CD4-positive, alpha-beta T cell treated with Interleukin-17A for 4 hours (primary cell): Measurements from ENCODE around the gene RUVBL2.

Experiments
- DNase-seq: peaks from one replicate; pipeline ENCODE4 v3.0.0-alpha.2; 2020; ENCODE audit warnings: mixed read lengths

The RUVBL2 gene

DNA sequence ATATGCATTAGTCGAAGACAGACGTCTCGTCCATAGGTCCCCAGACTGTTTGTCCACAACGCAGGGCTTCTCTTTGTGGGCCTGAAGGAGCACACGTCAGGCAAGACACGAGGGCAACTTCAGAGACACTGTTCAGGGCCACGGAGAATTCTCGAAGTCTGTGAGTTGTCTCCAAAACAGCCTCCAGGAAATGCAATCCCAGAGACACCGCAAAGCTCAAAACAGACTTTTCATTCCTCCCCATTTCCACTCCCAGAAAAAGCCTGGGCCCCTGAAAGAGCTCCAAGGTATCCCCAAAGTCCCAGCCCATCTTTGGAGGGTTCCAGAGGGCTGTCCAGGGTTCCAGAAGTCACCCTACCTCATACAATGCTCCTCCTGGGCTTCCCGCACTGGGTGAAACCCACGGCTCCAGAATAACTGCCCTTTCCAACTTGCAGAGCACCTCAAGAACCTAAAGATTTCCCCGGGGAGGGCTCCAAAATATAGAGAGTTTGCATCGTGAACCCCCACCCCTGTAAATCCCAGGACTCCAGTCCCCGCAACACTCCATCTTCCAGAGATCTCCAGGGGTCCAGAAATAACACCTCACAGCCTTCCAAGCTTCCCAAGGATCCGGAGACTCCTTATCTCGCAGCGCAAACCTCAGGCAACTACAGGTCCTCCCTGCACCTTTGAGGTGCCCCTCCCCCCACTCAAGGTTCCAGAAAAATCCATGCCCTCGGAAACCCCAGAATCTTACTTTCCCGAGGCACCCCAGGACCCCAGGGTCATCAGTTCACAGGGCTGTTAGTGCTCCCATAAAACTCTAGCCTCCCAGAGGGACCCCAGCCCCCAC, 29.3 kb upstream of the RUVBL2 start:
- no peak for DNase-seq

DNA sequence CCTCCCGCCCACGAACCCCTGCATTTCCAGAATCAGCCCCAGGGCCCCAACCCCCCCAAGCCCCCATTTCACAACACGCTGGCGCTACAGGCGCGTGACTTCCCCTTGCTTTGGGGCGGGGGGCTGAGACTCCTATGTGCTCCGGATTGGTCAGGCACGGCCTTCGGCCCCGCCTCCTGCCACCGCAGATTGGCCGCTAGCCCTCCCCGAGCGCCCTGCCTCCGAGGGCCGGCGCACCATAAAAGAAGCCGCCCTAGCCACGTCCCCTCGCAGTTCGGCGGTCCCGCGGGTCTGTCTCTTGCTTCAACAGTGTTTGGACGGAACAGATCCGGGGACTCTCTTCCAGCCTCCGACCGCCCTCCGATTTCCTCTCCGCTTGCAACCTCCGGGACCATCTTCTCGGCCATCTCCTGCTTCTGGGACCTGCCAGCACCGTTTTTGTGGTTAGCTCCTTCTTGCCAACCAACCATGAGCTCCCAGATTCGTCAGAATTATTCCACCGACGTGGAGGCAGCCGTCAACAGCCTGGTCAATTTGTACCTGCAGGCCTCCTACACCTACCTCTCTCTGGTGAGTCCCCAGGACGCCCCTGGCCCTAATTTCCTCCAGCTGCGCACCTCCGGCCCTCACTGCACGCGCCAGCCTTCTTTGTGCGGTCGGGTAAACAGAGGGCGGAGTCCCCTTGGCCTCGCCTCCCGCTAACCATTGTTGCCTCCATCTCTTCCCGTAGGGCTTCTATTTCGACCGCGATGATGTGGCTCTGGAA, 28.5 kb upstream of the RUVBL2 start, which contains the start of gene FTL:
Gene FTL, plus strand, starts transcription at position 270 of the 766 bp plus-strand sequence. Its CDS starts 199 bp downstream, at position 469.
- DNase-seq = peak; percentile 94

DNA sequence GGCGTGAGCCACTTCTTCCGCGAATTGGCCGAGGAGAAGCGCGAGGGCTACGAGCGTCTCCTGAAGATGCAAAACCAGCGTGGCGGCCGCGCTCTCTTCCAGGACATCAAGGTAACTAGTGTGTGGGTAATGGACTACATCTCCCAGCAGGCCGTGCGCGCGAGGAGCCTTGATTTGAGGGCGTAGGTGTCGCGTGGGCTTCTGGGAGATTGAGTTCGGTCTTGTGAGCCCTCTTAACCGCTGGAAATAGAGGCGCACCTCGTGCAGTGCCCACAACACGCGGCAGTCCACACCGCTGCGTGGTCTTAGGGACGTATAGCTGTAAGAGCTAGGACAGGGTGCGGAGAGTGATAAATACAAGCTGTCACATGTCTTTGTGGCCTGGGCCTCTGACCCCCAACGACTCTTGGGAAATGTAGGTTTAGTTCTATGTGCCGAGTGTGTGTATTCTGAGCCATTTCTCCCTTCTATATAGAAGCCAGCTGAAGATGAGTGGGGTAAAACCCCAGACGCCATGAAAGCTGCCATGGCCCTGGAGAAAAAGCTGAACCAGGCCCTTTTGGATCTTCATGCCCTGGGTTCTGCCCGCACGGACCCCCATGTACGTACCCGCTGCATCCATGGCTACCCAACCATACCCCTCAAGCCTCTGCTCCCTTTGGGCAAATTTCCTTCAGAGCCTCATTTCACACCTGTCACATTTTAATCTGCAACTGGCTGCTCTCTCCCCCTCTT, 27.7 kb upstream of the RUVBL2 start:
- peak; percentile 90 for DNase-seq

DNA sequence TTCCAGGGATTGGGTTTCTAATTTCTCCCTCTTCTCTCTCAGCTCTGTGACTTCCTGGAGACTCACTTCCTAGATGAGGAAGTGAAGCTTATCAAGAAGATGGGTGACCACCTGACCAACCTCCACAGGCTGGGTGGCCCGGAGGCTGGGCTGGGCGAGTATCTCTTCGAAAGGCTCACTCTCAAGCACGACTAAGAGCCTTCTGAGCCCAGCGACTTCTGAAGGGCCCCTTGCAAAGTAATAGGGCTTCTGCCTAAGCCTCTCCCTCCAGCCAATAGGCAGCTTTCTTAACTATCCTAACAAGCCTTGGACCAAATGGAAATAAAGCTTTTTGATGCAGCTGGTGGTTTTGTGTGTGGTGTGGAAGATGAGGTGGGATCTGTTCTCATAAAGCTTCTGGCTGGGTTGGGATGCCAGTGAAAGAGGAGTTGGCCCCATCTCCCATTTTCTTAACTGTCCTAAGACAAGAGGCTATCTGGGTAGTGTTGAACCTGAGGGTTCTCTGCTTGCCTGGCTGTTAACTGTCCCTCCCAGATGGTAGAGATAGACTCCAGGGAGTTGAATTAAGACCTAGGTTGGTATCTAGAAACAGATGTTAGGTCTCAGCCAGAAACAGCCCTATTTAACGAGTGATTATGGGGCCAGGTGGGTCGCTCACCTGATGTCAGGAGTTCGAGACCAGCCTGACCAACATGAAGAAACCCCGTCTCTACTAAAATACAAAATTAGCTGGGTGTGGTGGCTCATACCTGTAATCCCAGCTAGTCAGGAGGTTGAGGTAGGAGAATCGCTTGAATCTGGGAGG, 26.9 kb upstream of the RUVBL2 start:
- DNase-seq = no peak

DNA sequence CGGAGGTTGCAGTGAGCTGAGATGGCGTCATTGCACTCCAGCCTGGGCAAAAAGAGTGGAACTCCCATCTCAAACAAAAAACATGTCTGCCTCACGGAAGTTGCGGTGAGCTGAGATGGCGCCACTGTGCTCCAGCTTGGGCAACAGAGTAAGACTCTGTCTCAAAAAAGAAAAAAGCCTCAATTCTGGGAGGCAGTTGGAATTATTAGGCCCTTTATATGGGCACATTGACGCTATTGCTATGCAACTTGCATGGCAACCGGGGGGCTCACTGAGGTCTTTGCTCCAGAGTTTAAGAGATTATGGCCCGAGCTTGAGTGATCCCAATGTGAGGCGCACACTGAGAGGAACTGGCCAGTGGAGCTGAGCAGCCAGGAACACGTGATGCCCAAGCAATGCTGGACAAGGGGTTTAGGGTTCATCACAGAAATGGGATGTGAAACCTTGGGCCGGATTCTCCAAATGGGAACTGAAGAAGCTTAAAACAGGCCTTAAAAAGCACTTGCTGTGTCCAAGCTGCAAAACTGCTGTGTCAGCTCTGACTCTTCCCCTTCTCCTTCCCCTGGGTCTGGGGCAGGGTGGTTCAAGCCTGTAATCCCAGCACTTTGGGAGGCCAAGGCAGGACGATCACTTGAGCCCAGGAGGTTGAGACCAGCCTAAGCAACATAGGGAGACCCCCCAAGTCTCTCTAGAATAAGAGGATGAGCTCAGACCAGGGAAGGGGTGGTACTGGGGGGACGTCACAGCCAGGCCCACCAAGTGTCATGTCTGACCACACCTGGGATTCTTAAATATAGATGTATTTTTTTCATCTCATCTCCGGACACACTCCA, 26.1 kb upstream of the RUVBL2 start:
- no peak for DNase-seq

DNA sequence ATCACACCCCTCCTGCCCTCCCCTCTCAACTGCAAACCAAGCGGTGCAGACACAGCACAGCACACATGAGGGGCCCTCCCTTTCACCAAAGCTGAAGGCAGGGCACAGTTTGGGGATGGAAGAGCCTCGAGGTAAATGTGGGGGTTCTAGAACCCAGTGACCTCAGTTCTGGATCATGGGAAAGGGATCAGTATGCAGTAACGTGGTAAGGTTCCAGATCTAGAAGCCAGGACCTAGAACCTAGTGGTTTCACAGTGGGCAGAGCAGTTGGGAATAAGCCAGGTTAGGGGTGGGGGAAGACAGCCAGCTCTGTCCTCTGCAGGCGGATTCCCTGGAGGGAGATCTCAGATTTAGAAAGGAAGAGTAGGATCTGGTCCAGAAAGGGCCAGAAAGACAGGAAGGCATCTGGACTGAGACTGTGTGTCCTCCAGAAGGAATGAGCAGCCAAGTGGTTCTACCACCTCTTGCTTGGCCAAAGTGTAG, 25.5 kb upstream of the RUVBL2 start:
- no peak for DNase-seq

DNA sequence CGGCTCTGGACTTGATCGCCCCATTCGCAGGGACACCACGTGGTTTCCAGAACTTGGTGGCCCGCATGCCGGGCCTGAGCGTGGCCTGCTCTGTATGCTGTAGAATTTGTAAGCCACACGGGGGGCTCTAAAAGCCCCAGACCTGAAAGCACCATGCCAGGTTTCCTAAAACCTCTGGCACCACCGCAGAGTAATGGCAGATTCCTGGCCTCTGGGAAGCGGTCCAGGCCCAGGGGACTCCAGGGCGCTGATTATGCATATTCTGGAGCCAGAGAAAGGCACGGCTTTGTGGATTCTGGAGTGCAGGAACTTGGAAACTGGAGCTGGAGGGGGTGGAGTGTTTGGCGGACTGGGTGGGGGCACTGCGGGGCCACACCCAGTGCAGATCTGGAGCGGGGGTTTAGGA, 24.9 kb upstream of the RUVBL2 start:
- no peak for DNase-seq

DNA sequence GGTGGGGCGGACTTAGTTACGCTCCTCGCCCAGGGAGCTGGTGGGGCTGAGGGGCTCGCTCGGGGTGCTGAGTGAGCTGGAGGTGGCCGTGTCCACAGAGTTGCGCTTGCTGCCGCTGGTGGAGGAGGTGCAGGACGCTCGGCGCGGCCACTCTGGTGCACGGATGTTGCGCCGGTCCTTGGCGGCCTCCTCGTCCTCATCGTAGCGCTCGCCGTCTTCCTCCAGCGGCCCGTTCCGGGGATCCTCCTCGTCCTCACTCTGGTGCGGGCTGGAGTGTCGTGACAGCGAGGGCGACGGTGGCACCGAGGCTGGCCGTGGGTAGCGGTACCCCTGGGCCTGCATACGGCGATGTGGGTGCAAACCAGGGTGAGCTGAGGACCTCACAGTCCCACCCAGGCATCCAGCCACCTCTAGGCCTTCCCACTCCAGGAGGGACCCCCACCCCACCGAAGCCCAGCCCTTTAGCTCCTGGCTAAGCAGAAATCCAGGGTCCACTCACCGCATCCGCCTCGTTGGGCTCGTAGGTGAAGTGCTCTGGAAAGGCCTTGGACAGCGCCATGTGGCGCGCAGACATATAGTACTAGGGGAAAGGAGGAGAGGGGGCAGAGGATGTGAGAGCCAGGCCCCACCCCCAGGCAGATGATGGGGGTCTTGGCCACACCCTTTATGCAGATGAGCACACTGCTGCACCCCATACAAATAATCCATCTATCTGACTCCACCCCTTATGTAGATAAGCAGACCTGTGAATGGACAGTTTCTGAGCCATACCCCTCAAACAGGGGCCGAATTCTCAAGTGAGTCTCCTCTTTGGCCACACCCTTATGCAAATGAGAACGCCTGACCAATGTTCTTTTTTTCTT, 24.2 kb upstream of the RUVBL2 start:
- no peak for DNase-seq

DNA sequence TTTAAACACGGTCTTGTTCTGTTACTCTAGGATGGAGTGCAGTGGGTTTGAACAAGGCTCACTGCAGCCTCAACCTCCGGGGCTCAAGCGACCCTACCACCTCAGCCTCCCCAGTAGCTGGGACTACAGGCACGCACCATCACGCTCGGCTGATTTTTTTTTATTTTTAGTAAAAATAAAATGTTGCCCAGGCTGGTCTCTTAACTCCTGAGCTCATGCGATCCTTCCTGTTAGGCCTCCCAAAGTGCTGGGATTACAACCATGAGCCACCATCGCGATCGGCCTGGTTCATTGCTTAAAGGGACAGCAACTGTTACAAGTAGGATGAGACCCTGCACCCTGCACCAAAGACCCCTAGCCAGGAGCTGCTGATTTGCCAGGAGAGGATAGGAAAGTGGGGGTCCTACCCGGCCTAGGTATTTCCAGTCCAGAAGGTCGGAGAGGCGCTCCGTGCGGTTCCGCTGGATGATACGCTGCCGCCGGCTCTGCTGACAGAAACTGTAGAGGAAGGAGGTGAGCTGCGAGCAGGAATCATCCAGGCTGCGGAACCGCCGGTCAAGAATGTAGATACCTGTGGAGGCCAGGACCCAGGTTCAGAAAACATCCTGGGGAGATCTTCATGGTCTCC, 23.4 kb upstream of the RUVBL2 start:
- no peak for DNase-seq

DNA sequence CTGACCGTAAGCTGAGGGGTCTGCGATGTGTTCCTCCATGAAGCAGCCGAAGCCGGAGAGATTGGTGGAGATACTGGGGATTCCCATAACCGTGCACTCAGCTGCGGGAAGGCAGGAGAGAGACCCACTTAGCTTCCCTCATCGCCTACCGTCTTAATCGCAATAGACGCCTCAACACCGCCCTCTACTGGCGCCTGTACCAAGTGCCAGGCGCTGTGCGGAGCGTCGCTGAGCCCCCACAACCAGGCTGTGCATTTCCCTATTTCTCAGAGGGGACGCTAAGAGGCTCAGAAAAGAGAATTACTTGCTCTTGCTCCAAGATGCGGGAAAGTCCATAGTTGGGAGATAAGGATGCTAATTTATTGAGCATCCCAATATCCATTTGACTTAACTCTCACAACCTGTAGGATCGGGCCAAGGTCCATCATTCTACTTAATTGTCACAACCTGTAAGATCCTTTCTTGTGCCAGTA, 22.7 kb upstream of the RUVBL2 start:
- DNase-seq = peak; percentile 91

DNA sequence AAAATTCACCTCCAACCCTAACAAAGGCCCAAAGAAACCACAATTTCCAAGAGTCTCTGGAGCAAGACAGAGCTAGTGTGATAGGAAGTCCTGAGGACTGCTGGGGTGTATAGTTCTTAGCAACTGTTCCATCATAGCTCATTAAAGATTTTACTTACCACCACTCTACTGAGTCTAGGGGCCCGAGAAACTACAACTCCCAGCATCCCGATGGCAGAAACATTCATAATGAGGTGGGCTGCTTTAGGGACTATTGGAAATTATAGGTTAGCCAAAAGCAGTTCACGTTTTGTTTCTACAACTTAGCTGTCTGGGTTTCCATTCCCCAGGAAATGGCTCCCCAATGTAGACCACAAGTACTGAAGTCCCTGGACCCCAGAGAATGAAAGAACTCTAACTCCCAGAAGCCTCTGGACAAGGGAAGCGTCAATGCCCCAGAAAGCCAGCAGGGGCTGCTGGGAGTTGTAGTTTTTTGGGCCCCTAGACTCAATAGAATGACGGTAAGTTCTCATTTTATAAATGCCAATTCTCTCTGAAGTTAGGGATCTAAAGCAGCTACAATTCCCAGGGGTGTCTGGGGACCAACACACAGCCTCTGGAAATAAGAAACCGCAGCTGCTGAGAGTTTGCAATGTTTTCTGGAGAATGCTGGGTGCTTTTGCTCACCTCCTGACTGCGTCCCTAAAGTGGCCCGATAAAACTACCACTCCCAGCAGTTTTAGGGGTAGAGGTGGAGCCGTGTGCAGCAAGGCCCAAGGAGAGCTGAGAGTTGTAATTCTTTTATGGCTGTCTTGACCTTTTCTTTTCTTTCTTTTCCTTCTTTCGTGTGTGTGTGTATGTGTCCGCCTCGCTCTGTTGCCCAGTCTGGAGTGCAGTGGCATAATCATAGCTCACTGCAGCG, 17.5 kb upstream of the RUVBL2 start:
- peak; percentile 40 for DNase-seq

DNA sequence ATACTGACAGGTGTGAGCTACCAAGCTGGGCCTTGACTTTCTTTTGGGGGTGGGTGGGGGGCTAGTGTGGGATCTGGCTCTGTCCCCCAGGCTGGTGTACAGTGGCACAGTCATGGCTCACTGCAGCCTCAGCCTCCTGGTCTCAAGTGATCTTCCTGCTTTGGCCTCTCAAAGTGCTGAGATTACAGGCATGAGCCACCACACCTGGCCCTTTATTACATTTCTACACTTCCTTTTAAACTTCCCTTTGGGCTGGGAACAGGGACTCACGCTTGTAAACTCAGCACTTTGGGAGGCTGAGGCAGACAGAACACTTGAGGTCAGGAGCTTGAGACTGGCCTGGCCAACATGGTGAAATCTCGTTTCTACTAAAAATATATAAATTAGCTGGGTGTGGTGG, 16.6 kb upstream of the RUVBL2 start:
- no peak for DNase-seq

DNA sequence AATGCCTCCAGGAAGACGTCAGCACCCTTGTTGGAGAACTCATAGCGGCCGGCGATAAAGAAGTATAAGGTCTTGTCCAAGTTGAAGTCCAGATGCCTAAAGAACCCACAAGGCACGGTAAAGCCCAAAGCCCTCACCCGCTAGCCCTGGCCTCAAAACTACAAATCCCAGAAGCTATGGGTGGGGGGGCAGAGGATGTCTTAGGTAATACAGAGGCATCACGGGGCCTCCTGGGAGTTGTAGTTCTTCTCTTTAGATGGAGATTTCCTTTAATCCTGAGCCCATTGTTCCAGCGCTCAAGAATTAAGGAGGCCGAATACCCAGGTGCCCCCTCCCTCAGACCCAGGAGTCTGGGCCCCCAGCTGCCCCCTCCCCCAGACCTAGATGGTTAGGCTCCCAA, 11.4 kb upstream of the RUVBL2 start:
- DNase-seq = no peak

DNA sequence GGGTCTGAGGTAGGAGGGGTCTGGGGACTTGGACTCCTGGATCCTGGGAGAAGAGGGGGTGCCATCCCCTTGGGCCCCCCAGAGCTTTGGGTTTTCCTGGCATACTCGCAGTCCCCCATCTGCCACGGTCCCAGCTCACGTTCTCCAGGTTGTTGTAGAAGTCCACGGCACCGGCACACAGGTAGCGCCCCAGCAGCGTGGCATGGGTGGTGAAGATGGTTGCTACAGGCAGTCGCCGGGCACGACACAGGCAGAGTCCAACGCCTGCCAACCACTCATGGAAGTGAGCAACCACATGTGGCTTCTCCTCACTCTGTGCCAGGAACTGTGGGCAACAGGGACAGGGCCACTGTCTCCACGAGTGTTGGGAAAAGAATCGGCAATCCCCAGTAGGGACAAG, 8.0 kb upstream of the RUVBL2 start:
- no peak for DNase-seq

DNA sequence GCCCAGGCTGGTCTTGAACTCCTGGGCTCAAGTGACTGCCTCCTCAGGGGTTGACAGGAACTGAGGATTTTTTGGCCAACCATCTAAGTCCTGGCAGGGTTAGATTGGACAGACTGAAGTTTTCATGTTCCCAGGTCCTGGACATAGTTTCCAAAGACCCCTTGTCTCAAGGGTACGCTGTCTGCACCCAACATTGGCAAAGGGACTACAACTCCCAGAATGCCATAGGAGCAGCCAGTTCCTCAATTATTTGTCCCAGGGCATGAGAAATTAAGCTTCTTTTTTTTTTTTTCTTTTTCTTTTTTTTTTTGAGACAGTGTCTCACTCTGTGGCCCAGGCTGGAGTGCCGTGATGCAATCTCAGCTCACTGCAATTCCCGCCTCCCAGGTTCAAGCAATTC, 7.5 kb upstream of the RUVBL2 start:
- DNase-seq = no peak

DNA sequence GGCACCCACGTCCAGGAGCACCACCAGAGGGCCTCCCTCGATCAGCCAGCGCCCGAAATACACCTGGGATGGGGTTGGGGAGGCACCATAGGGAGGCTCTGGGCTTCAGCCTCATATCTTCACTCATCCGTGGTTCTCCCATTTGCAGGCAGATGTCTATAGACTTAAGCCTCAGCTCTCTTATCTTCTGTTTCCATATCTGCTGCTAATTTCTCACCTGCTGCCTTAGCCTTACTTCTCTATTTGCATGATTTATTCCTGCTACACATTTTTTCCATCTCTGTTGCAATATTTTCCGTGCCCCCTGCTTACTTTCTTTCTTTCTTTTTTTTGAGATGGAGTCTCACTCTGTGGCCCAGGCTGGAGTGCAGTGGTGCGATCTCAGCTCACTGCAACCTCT, 6.4 kb upstream of the RUVBL2 start:
- no peak for DNase-seq

DNA sequence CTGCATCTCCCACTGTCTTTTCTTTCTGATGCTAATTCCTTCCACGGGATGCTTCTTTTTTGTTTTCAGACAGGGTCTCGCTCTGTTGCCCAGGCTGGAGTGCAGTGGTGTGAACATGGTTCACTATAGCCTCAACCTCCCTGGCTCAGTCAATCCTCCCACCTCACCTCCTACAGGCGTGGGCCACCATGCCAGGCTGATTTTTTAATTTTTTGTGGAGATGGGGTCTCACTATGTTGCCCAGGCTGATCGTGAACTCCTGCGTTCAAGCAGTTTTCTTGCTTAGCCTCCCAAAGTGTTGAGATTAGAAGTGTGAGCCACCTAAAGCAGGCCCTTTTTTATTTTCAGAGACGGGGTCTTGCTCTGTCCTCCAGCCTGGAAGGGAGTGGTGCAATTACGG, 5.4 kb upstream of the RUVBL2 start:
- DNase-seq = no peak

DNA sequence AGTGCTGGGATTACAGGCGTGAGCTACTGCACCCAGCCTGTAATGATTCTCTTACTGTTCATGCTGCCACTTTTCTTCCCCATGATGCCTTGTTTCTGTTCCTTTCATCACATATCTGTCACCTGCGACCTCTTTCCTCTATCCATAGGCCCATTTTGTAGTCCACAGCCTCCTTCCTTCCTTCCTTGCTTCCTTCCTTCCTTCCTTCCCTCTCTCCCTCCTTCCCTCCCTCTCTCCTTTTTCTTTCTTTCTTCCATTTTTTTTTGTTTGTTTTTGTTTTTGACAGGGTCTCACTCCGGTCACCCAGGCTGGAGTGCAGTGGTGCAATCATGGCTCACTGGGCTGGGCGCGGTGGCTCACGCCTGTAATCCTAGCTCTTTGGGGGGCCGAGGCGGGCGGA, 4.8 kb upstream of the RUVBL2 start:
- DNase-seq = no peak
